GM12873 (cell line): ENCODE results near the gene FAXC.

Experiments used
- TF ChIP-seq, protein P1 (sequence below): IDR thresholded peaks from 2 replicates; pipeline ENCODE4 v1.5.1; 2012; ENCODE audit warnings: low read depth, mild to moderate bottlenecking, moderate library complexity, low read length, control low read depth; ENCODE audit not compliant: insufficient read depth; ENCODE audit errors: missing control alignments

Gene FAXC

GRCh38 chr6:99349171-99350141, at the start of gene FAXC:
Gene FAXC (minus strand): TSS chr6:99349674. CDS start chr6:99349372, 302 bp downstream.
- TF ChIP-seq, protein P1, sequence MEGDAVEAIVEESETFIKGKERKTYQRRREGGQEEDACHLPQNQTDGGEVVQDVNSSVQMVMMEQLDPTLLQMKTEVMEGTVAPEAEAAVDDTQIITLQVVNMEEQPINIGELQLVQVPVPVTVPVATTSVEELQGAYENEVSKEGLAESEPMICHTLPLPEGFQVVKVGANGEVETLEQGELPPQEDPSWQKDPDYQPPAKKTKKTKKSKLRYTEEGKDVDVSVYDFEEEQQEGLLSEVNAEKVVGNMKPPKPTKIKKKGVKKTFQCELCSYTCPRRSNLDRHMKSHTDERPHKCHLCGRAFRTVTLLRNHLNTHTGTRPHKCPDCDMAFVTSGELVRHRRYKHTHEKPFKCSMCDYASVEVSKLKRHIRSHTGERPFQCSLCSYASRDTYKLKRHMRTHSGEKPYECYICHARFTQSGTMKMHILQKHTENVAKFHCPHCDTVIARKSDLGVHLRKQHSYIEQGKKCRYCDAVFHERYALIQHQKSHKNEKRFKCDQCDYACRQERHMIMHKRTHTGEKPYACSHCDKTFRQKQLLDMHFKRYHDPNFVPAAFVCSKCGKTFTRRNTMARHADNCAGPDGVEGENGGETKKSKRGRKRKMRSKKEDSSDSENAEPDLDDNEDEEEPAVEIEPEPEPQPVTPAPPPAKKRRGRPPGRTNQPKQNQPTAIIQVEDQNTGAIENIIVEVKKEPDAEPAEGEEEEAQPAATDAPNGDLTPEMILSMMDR, result no peak

DNA sequence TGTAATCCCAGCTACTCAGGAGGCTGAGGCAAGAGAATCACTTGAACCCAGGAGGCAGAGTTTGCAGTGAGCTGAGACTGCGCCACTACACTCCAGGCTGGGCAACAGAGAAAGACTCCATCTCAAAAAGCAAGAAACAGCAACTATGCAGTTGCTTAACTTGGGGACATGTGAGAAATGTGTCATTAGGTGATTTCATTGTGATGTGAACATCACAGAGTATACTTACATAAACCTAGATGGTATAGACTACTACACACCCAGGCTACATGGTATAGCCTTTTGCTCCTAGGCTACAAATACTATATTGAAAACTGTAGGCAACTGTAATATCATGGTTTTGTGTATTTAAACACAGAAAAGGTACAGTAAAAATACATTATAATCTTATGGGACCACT, 47.8 kb upstream of the FAXC start:
- TF ChIP-seq, protein P1, result no peak

DNA sequence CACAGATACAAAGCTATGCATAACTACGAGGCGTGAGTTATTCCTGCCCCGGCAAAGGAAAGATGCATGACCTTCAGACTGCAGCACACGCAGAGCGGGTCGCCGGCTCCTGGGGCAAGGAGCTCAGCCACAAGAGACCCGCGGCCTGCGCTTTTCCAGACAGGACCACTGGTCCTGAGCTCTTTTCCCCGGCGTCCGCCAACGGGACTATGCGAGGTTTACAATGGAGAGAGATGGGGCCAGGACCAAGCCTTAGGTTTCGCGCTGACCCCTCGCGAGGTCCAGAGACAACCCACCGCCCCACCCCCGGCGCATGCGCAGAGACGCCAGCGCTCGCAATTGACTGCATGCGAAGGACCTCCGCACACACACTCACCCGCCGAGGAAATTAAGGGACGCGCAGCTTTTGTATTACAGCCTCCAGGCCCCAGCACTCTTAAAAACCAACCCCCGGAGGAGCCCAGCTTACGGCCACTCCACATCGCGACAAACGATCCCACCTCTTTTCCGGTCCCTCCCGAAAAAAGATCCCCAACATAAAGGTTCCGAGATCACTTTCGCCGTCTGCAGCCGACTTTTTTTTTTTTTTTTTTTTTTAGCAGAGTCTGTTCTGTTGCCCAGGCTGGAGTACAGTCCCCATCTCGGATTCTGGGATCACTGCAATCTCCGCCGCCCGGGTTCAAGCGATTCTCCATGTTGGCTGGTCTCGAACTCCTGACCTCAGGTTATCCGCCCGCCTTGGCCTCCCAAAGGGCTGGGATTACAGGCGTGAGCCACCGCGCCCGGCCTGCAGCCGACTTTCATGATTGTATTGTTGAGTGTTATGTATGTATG, 44.4 kb upstream of the FAXC start, which contains the start of gene COQ3:
TSS of gene COQ3 (minus strand) at position 498 of the 834 bp plus-strand sequence. CDS start at position 482, 16 bp downstream.
- TF ChIP-seq, protein P1, result no peak

DNA sequence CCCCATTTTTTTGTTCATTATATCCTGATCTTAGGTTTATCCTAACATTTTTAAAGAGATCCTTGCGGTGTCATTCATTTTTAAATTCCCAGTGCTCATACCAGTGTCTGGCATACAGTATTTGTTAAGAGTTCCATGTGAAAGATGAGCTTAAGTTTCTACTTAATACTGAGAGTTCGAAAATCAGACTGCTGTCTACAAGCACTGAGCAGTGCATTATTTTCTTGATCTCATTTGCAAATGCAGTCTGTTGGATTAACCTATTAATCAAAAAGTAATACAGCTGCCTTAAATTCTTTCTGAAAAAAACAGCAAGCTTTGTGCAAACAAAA, 43.9 kb upstream of the FAXC start:
- TF ChIP-seq, protein P1, result no peak

DNA sequence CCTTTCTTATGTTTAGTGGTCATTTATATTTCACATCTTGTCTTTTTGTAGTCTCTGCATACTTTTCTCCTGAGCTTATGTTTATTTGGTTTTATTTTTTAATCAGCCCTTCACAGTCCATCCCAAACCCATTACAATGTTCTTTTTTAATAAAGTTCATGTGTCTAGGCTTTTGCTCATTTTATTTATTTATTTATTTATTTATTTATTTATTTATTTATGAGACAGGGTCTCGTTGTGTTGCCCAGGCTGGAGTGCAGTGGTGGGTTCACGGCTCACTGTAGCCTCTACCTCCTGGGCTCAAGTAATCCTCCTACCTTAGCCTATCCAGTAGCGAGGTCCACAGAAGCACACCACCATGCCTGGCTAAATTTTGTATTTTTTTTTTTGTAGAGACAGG, 41.4 kb upstream of the FAXC start:
- TF ChIP-seq, protein P1, result no peak

DNA sequence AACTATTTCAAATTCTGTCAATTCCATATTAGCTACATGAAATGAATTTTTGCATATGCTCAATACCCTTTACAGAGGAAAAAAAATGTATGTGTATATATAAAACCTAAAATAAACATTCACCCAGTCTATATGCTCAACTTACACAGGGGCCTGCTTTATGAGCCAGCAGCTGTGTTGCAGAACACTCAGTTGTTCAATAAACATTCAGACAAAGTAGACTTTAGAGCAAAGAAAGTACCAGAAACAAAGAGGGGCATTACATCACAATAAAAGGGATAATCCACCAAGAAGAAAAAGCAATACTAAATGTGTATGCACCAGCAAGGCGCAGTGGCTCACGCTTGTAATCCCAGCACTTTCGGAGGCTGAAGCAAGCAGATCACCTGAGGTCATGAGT, 35.0 kb upstream of the FAXC start:
- TF ChIP-seq, protein P1, result no peak

GRCh38 chr6:99378636-99379035, 29.2 kb upstream of the FAXC start:
- TF ChIP-seq, protein P1, result no peak
